ENCODE data around the gene B3GNT5. TPM values are rescaled to one million over a fixed set of nuclear protein-coding genes. Genes with fewer than 3 reads are reported as not detected.

Gene B3GNT5
- total and polyA plus RNA-seq, 2 experiments from 2014 or later, result 4.9 to 6.4 TPM

DNA sequence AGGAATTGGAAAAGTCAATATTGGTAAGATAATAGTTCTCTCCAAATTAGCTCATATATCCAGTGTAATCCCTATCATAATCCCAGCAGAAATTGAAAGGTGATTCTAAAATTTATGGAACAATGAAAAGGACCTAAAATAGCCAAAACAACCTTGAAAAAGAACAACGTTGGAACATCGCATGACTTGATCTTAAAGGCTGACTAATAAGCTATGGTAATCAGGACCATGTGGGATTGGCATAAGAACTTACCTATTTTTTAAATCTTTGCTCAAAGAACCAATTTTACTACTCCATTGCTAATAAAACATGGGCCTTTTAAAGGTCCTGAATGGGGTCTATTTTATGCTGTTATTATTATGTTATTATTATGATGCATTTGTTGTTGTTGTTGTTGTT, 40.9 kb downstream of the B3GNT5 start:
- Histone ChIP-seq H3K27me3 (ENCODE audit: insufficient read depth) (no peaks in the 10 kb centered on the region), H2AFZ (no peak overlapping the region), H3K4me2 (no peak overlapping the region), H3K4me3 (no peak overlapping the region), H3K27ac (ENCODE audit: low read depth) (no peak overlapping the region), H3K4me1 (ENCODE audit: insufficient read depth) (peaks cover 13% of the 10 kb centered on the region), H3K79me2 (replicated peaks; ENCODE audit: insufficient read depth) (no peaks in the 10 kb centered on the region; the same call in 1 of the 2 replicates), H3K9me2 (ENCODE audit: insufficient read depth) (no peaks in the 10 kb centered on the region; the same call in 1 of the 2 replicates), H4K20me1 (replicated peaks; ENCODE audit: insufficient read depth) (no peaks in the 10 kb centered on the region), H3F3A (replicated peaks; ENCODE audit: low read depth) (no peaks in the 10 kb centered on the region), H3K36me3 (ENCODE audit: insufficient read depth) (peaks cover 7% of the 10 kb centered on the region; the same call in 1 of the 2 replicates)
- Mint-ChIP-seq H3K27ac (no peak overlapping the region), H3K4me3 (no peak overlapping the region), H3K9me3 (no peaks in the 10 kb centered on the region), H3K4me1 (peaks cover 13% of the 10 kb centered on the region), H3K36me3 (ENCODE audit: low read depth) (peaks cover 26% of the 10 kb centered on the region), H3K27me3 (ENCODE audit: insufficient read depth, low read depth, poor library complexity) (peaks cover 4% of the 10 kb centered on the region)
- TF ChIP-seq NANOG (IDR thresholded peaks at IDR 0.05; ENCODE audit: borderline replicate concordance) (no peak), ZNF331 (CRISPR knock-in tag; IDR thresholded peaks at IDR 0.05; ENCODE audit: low read depth) (no peak), CREB1 (CRISPR knock-in tag; IDR thresholded peaks at IDR 0.05; ENCODE audit: low read depth) (no peak), JUNB (IDR thresholded peaks at IDR 0.05; ENCODE audit: unreplicated experiment) (no peak), POLR2AphosphoS5 (IDR thresholded peaks at IDR 0.05; ENCODE audit: low read depth) (no peak), ZNF114 (CRISPR knock-in tag; IDR thresholded peaks at IDR 0.05) (no peak), EZH2phosphoT487 (IDR thresholded peaks at IDR 0.05; ENCODE audit: unreplicated experiment) (no peak), EZH2 (IDR thresholded peaks at IDR 0.05; ENCODE audit: low read depth, unreplicated experiment) (no peak), STAT1 (IDR thresholded peaks at IDR 0.05; ENCODE audit: unreplicated experiment) (no peak)
- TF ChIP-seq, protein P1, sequence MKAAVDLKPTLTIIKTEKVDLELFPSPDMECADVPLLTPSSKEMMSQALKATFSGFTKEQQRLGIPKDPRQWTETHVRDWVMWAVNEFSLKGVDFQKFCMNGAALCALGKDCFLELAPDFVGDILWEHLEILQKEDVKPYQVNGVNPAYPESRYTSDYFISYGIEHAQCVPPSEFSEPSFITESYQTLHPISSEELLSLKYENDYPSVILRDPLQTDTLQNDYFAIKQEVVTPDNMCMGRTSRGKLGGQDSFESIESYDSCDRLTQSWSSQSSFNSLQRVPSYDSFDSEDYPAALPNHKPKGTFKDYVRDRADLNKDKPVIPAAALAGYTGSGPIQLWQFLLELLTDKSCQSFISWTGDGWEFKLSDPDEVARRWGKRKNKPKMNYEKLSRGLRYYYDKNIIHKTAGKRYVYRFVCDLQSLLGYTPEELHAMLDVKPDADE (IDR thresholded peaks at IDR 0.05), result no peak
- TF ChIP-seq, protein P2, sequence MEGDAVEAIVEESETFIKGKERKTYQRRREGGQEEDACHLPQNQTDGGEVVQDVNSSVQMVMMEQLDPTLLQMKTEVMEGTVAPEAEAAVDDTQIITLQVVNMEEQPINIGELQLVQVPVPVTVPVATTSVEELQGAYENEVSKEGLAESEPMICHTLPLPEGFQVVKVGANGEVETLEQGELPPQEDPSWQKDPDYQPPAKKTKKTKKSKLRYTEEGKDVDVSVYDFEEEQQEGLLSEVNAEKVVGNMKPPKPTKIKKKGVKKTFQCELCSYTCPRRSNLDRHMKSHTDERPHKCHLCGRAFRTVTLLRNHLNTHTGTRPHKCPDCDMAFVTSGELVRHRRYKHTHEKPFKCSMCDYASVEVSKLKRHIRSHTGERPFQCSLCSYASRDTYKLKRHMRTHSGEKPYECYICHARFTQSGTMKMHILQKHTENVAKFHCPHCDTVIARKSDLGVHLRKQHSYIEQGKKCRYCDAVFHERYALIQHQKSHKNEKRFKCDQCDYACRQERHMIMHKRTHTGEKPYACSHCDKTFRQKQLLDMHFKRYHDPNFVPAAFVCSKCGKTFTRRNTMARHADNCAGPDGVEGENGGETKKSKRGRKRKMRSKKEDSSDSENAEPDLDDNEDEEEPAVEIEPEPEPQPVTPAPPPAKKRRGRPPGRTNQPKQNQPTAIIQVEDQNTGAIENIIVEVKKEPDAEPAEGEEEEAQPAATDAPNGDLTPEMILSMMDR (conservative IDR thresholded peaks at IDR 0.05; ENCODE audit: low read depth in 2 of 2), result no peak
- TF ChIP-seq, protein P3, sequence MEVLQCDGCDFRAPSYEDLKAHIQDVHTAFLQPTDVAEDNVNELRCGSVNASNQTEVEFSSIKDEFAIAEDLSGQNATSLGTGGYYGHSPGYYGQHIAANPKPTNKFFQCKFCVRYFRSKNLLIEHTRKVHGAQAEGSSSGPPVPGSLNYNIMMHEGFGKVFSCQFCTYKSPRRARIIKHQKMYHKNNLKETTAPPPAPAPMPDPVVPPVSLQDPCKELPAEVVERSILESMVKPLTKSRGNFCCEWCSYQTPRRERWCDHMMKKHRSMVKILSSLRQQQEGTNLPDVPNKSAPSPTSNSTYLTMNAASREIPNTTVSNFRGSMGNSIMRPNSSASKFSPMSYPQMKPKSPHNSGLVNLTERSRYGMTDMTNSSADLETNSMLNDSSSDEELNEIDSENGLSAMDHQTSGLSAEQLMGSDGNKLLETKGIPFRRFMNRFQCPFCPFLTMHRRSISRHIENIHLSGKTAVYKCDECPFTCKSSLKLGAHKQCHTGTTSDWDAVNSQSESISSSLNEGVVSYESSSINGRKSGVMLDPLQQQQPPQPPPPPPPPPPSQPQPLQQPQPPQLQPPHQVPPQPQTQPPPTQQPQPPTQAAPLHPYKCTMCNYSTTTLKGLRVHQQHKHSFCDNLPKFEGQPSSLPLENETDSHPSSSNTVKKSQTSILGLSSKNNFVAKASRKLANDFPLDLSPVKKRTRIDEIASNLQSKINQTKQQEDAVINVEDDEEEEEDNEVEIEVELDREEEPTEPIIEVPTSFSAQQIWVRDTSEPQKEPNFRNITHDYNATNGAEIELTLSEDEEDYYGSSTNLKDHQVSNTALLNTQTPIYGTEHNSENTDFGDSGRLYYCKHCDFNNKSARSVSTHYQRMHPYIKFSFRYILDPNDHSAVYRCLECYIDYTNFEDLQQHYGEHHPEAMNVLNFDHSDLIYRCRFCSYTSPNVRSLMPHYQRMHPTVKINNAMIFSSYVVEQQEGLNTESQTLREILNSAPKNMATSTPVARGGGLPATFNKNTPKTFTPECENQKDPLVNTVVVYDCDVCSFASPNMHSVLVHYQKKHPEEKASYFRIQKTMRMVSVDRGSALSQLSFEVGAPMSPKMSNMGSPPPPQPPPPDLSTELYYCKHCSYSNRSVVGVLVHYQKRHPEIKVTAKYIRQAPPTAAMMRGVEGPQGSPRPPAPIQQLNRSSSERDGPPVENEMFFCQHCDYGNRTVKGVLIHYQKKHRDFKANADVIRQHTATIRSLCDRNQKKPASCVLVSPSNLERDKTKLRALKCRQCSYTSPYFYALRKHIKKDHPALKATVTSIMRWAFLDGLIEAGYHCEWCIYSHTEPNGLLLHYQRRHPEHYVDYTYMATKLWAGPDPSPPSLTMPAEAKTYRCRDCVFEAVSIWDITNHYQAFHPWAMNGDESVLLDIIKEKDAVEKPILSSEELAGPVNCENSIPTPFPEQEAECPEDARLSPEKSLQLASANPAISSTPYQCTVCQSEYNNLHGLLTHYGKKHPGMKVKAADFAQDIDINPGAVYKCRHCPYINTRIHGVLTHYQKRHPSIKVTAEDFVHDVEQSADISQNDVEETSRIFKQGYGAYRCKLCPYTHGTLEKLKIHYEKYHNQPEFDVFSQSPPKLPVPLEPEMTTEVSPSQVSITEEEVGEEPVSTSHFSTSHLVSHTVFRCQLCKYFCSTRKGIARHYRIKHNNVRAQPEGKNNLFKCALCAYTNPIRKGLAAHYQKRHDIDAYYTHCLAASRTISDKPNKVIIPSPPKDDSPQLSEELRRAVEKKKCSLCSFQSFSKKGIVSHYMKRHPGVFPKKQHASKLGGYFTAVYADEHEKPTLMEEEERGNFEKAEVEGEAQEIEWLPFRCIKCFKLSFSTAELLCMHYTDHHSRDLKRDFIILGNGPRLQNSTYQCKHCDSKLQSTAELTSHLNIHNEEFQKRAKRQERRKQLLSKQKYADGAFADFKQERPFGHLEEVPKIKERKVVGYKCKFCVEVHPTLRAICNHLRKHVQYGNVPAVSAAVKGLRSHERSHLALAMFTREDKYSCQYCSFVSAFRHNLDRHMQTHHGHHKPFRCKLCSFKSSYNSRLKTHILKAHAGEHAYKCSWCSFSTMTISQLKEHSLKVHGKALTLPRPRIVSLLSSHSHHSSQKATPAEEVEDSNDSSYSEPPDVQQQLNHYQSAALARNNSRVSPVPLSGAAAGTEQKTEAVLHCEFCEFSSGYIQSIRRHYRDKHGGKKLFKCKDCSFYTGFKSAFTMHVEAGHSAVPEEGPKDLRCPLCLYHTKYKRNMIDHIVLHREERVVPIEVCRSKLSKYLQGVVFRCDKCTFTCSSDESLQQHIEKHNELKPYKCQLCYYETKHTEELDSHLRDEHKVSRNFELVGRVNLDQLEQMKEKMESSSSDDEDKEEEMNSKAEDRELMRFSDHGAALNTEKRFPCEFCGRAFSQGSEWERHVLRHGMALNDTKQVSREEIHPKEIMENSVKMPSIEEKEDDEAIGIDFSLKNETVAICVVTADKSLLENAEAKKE (CRISPR knock-in tag; IDR thresholded peaks at IDR 0.05), result no peak
- TF ChIP-seq, protein P4, sequence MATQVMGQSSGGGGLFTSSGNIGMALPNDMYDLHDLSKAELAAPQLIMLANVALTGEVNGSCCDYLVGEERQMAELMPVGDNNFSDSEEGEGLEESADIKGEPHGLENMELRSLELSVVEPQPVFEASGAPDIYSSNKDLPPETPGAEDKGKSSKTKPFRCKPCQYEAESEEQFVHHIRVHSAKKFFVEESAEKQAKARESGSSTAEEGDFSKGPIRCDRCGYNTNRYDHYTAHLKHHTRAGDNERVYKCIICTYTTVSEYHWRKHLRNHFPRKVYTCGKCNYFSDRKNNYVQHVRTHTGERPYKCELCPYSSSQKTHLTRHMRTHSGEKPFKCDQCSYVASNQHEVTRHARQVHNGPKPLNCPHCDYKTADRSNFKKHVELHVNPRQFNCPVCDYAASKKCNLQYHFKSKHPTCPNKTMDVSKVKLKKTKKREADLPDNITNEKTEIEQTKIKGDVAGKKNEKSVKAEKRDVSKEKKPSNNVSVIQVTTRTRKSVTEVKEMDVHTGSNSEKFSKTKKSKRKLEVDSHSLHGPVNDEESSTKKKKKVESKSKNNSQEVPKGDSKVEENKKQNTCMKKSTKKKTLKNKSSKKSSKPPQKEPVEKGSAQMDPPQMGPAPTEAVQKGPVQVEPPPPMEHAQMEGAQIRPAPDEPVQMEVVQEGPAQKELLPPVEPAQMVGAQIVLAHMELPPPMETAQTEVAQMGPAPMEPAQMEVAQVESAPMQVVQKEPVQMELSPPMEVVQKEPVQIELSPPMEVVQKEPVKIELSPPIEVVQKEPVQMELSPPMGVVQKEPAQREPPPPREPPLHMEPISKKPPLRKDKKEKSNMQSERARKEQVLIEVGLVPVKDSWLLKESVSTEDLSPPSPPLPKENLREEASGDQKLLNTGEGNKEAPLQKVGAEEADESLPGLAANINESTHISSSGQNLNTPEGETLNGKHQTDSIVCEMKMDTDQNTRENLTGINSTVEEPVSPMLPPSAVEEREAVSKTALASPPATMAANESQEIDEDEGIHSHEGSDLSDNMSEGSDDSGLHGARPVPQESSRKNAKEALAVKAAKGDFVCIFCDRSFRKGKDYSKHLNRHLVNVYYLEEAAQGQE (IDR thresholded peaks at IDR 0.05; ENCODE audit: unreplicated experiment), result no peak
- ATAC-seq (no peak), DNase-seq (ENCODE audit: low spot score) (no peak)
